GM12878 (cell line): ENCODE results near the gene DDR2. TPM values are rescaled to one million over a fixed set of nuclear protein-coding genes. Genes with fewer than 3 reads are reported as not detected.
A peak's percentile ranks its signal among the peaks of the same experiment; 100 is the strongest.

Experiments
- ATAC-seq: fragments of 200-7000 bp; cut with Tn5 transposase; 3 replicates; pipeline ENCODE4 v1.9.1; 2020; ENCODE audit warnings: mild to moderate bottlenecking, moderate library complexity
- BruUV-seq: library from RNA; stranded (reverse); fragments of 400-500 nt; replicated peaks from 2 replicates; lab custom pipeline; 2021; lab: Mats Ljungman, UMichigan
- CTCF ChIA-PET: fragments of 300-600 bp; sonication (Branson Sonifier 250); formaldehyde crosslinking; extraction: SDS; loops from one replicate; lab custom pipeline; 2021; ENCODE audit warnings: inconsistent platforms; lab: Yijun Ruan, JAX
- POLR2A ChIA-PET: fragments of 350-600 bp; formaldehyde crosslinking; extraction: SDS; loops from one replicate; lab custom pipeline; 2021; ENCODE audit warnings: inconsistent platforms; lab: Charles Lee
- RAD21 ChIA-PET: fragments of 300-600 bp; sonication (Branson Sonifier 250); formaldehyde crosslinking; loops from one replicate; lab custom pipeline; 2023; ENCODE audit warnings: antibody characterized with exemption; ENCODE audit not compliant: unreplicated experiment; lab: Charles Lee
- SMC1A ChIA-PET: fragments of 300-600 bp; sonication (Branson Sonifier 250); formaldehyde crosslinking; loops from one replicate; lab custom pipeline; 2023; ENCODE audit not compliant: unreplicated experiment, uncharacterized antibody; lab: Charles Lee
- DNase-seq: peaks from one replicate; pipeline ENCODE4 v3.0.0-alpha.2; 2011; ENCODE audit warnings: low read depth, low spot score
- FAIRE-seq: peaks from 3 replicates; lab custom pipeline; 2011; peaks lifted over from hg19 to GRCh38; lab: Jason Lieb, UNC
- H2AFZ ChIP-seq: 2 replicates; pipeline ENCODE4 v1.6.0; 2011; ENCODE audit warnings: low read depth, low read length, control low read depth; ENCODE audit not compliant: control insufficient read depth
- H3K27ac ChIP-seq: 2 replicates; pipeline ENCODE4 v1.5.1; 2011; ENCODE audit warnings: control low read depth; ENCODE audit not compliant: control insufficient read depth, insufficient read depth
- H3K27me3 ChIP-seq, 2 experiments: replicated peaks in 1 of 2; 2 replicates each; pipeline versions ENCODE4 v1.6.0 to v1.6.1; 2011; ENCODE audit warnings: low read length in 1 of 2; ENCODE audit not compliant: control insufficient read depth in 2 of 2, insufficient read depth in 2 of 2
- H3K36me3 ChIP-seq, 2 experiments: 2 replicates each; pipeline ENCODE4 v1.5.1; 2011; ENCODE audit warnings: low read length in 1 of 2; ENCODE audit not compliant: control insufficient read depth in 2 of 2, insufficient read depth in 2 of 2
- H3K4me1 ChIP-seq: 2 replicates; pipeline ENCODE4 v1.6.1; 2011; ENCODE audit warnings: mild to moderate bottlenecking, low read length, moderate library complexity, mixed read lengths; ENCODE audit not compliant: control insufficient read depth, insufficient read depth
- H3K4me2 ChIP-seq: 2 replicates; pipeline ENCODE4 v1.6.0; 2011; ENCODE audit warnings: control low read depth; ENCODE audit not compliant: control insufficient read depth, insufficient read depth
- H3K4me3 ChIP-seq: fragments of 200-600 bp; sonication (generic); 2 replicates; pipeline ENCODE4 v1.5.1; 2016
- H3K79me2 ChIP-seq: 2 replicates; pipeline ENCODE4 v1.6.0; 2011; ENCODE audit warnings: low read length; ENCODE audit not compliant: control insufficient read depth, insufficient read depth
- H3K9ac ChIP-seq: 2 replicates; pipeline ENCODE4 v1.8.0; 2011; ENCODE audit warnings: low read length, control low read depth, mixed read lengths; ENCODE audit not compliant: control insufficient read depth, insufficient read depth
- H3K9me3 ChIP-seq: replicated peaks from 3 replicates; pipeline ENCODE4 v1.5.1; 2011; ENCODE audit warnings: mild to moderate bottlenecking, low read length; ENCODE audit not compliant: control insufficient read depth, insufficient read depth
- H4K20me1 ChIP-seq: 2 replicates; pipeline ENCODE4 v1.6.0; 2011; ENCODE audit not compliant: control insufficient read depth, insufficient read depth
- BHLHE40 ChIP-seq, 2 experiments: fragments of 450-650 bp in 1 of 2; IDR thresholded peaks; 2 replicates each; pipeline ENCODE4 v1.6.1; 2011 to 2017; ENCODE audit warnings: low read depth in 2 of 2, borderline replicate concordance in 1 of 2, improper control_type of control experiment in 1 of 2, low read length in 1 of 2, mild to moderate bottlenecking in 1 of 2
- EED ChIP-seq: sonication (generic); IDR thresholded peaks from 2 replicates; pipeline ENCODE4 v1.6.1; 2016; ENCODE audit warnings: antibody characterized with exemption, low read depth
- NFIC ChIP-seq: IDR thresholded peaks from 2 replicates; pipeline ENCODE4 v1.6.1; 2012; ENCODE audit warnings: low read depth, mild to moderate bottlenecking, inconsistent platforms, low read length, moderate library complexity
- SUPT20H ChIP-seq: IDR thresholded peaks from 2 replicates; pipeline ENCODE4 v1.6.1; 2011; ENCODE audit warnings: low read depth, mild to moderate bottlenecking, low read length, moderate library complexity, borderline replicate concordance; ENCODE audit not compliant: control insufficient read depth
- TAF1 ChIP-seq: IDR thresholded peaks from 2 replicates; pipeline ENCODE4 v1.6.1; 2011; ENCODE audit warnings: mild to moderate bottlenecking, low read depth, low read length, borderline replicate concordance
- TBL1XR1 ChIP-seq: IDR thresholded peaks from 2 replicates; pipeline ENCODE4 v1.6.1; 2012; ENCODE audit warnings: low read depth, low read length, improper control_type of control experiment
- WGBS: methylation state at CpG from one replicate; pipeline ENCODE4 v1.1.6; 2016; ENCODE audit warnings: low lambda C conversion rate; ENCODE audit not compliant: insufficient replicate concordance, insufficient coverage; ENCODE audit errors: missing lambda C conversion rate; 5-methylcytosine and 5-hydroxymethylcytosine counted together
- in situ Hi-C: fragments of 300-500 bp; cut with MboI; formaldehyde crosslinking; loops from 9 replicates; pipeline ENCODE4 v1.14.3; 2018; ENCODE audit warnings: mixed read lengths
- intact Hi-C: fragments of 100-400 bp; cut with micrococcal nuclease; formaldehyde crosslinking; loops from one replicate; pipeline ENCODE4 v1.14.2; 2022; ENCODE audit not compliant: unreplicated experiment
- polyA plus RNA-seq, 11 experiments: library from polyadenylated mRNA; depleted of rRNA in 4 of 11; unstranded in 6 of 11; stranded (reverse) in 5 of 11; fragments of >200 nt; fragmentation: Nextera tagmentation in 4 of 11; fragmentation: Illumina TruSeq in 1 of 11; extraction: Ambion mirVana in 4 of 11; extraction: Trizol in 1 of 11; gene quantifications; 1 replicate in 1 of 11; 2 replicates in 10 of 11; pipeline versions ENCODE4 v1.2.1 to v1.2.3, GENCODE V29; 2011 to 2016; ENCODE audit warnings: inconsistent platforms in 2 of 11, missing spikeins in 2 of 11, low read depth in 1 of 11
- total RNA-seq, 4 experiments: library from RNA; depleted of rRNA in 3 of 4; stranded (reverse); fragments of >200 nt in 3 of 4; fragmentation: Illumina TruSeq in 1 of 4; extraction: Trizol in 1 of 4; gene quantifications; 2 replicates each; pipeline versions ENCODE4 v1.2.1 to v1.2.3, GENCODE V29; 2013 to 2021

The DDR2 gene
- total and polyA plus RNA-seq, 10 of the 15 experiments (the other 5 are each of a cell fraction or from before 2014, with no cell fraction given), result 1.9 to 8.8 (median 5.5) TPM

GRCh38 chr1:162663589-162664106 lies 31.4 kb downstream of the DDR2 start:
- WGBS, result 47% methylated on average over 8 of the region's 8 CpGs
- intact Hi-C loops (no loop called here), in situ Hi-C loops (no loop called here)
- Histone ChIP-seq H3K27ac (peak overlapping the region; percentile 13), H3K79me2 (no peaks in the 10 kb centered on the region), H3K9ac (peak overlapping the region; percentile 2; the same call in 1 of the 2 replicates), H3K4me2 (peak overlapping the region; percentile 7), H3K4me3 (no peak overlapping the region), H3K9me3 (no peaks in the 10 kb centered on the region), H3K4me1 (peaks cover 6% of the 10 kb centered on the region), H4K20me1 (no peaks in the 10 kb centered on the region), H3K27me3 (no peaks in the 10 kb centered on the region), H2AFZ (peak overlapping the region; percentile 41), H3K36me3 (no peaks in the 10 kb centered on the region; a peak in 1 of 4 replicates)
- ATAC-seq, result peak; percentile 83
- POLR2A ChIA-PET, result interaction anchor here (1.5 to 1.9 kb wide), 3 partner anchors 18 to 27 kb away, joined by 4 to 7 read pairs (median 5); no protein-coding TSS in a partner anchor
- no TSS peak for BruUV-seq
- RAD21 ChIA-PET, result interaction anchor here (0.7 to 3.2 kb wide), 7 partner anchors 21 to 131 kb away, joined by 3 to 34 read pairs (median 3); partner anchors contain the start of gene DDR2
- no peak for FAIRE-seq
- CTCF ChIA-PET, result interaction anchor here (0.7 to 3.0 kb wide), 5 partner anchors 14 to 50 kb away, joined by 3 to 15 read pairs (median 4); partner anchors contain the start of gene DDR2
- SMC1A ChIA-PET, result interaction anchor here (1.0 to 3.2 kb wide), 7 partner anchors 10 to 31 kb away, joined by 3 to 27 read pairs (median 4); partner anchors contain the start of gene DDR2
- TF ChIP-seq TAF1 (no peak), SUPT20H (no peak), NFIC (0 out of 2 replicates have a peak, but pooled peaks have one; percentile 9), EED (peak; percentile 51; the same call in 1 of the 2 replicates), BHLHE40 (IDR thresholded peaks at IDR 0.05; ENCODE audit: borderline replicate concordance in 1 of 2, low read depth in 2 of 2, low read length in 1 of 2) (peak in 1 of 2 experiments; percentile 16; a peak in 1 of 4 replicates), TBL1XR1 (no peak)
- no peak for DNase-seq
